ENCODE results near the gene BCL2L2. TPM values are rescaled to one million over a fixed set of nuclear protein-coding genes. Genes with fewer than 3 reads are reported as not detected.

The BCL2L2 gene
- total and polyA plus RNA-seq, 9 of the 15 experiments (the other 6 are each of a cell fraction or from before 2014, with no cell fraction given) = 2.6 to 32.5 (median 14.7) TPM

- TF ChIP-seq FIP1L1 (IDR thresholded peaks at IDR 0.05; ENCODE audit: low read depth, low read length, poor library complexity, severe bottlenecking) (no peak), TRIM25 (IDR thresholded peaks at IDR 0.05; ENCODE audit: borderline replicate concordance) (no peak), ZKSCAN8 (CRISPR knock-in tag; IDR thresholded peaks at IDR 0.05) (no peak), ETV6 (IDR thresholded peaks at IDR 0.05; ENCODE audit: borderline replicate concordance in 1 of 2, low read depth in 2 of 2, low read length in 1 of 2) (no peak), ETV6 (CRISPR knock-in tag; IDR thresholded peaks at IDR 0.05; ENCODE audit: borderline replicate concordance) (no peak), HSF4 (CRISPR knock-in tag; IDR thresholded peaks at IDR 0.05; ENCODE audit: borderline replicate concordance) (no peak), RBM25 (IDR thresholded peaks at IDR 0.05; ENCODE audit: low read depth, low read length, severe bottlenecking) (no peak), TEAD4 (IDR thresholded peaks at IDR 0.05; ENCODE audit: low read length) (peak; percentile 27; the same call in 1 of the 2 replicates), TEAD4 (CRISPR knock-in tag; IDR thresholded peaks at IDR 0.05; ENCODE audit: borderline replicate concordance) (no peak), CTCF (IDR thresholded peaks at IDR 0.05 in 2 of 3, conservative IDR thresholded peaks at IDR 0.05 in 1 of 3; ENCODE audit: insufficient read depth in 2 of 3, low read depth in 1 of 3, low read length in 3 of 3) (peak; percentile 81 to 94 (median 82)), ZNF174 (CRISPR knock-in tag; IDR thresholded peaks at IDR 0.05) (no peak)
Observed at GRCh38 chr14:23327947-23328744, 21.5 kb downstream of the BCL2L2 start (continued).

Measured in K562 (cell line).